Effector memory CD8-positive, alpha-beta T cell (primary cell): Measurements from ENCODE around the gene VPS37B.
"Not testable (repeated sequence)": the region's sequence is repeated elsewhere in the genome, so short reads cannot be mapped to it uniquely, and the experiment has no call there.

Experiments
- ATAC-seq: fragments of 150-1000 bp; cut with Tn5 transposase; replicated peaks from 2 replicates; pipeline ENCODE4 v1.10.0; 2021; ENCODE audit warnings: mild to moderate bottlenecking, moderate library complexity
- DNase-seq, 3 experiments: peaks; one replicate each; pipeline ENCODE4 v3.0.0; 2021
- H3K27ac Mint-ChIP-seq, 2 donors: one replicate each; pipeline ENCODE4 v1.8.0; 2022; ENCODE audit warnings: mild to moderate bottlenecking in 2 of 2, mixed read lengths in 2 of 2, moderate library complexity in 2 of 2
- H3K27me3 Mint-ChIP-seq, 2 donors: one replicate each; pipeline ENCODE4 v1.8.0; 2022; ENCODE audit warnings: mixed read lengths in 2 of 2
- H3K36me3 Mint-ChIP-seq: one replicate; pipeline ENCODE4 v1.8.0; 2022; ENCODE audit warnings: mild to moderate bottlenecking, moderate library complexity, mixed read lengths; ENCODE audit not compliant: insufficient read depth
- H3K4me1 Mint-ChIP-seq, 2 donors: one replicate each; pipeline ENCODE4 v1.8.0; 2022; ENCODE audit warnings: low read depth in 2 of 2, mixed read lengths in 2 of 2
- H3K4me3 Mint-ChIP-seq, 2 donors: one replicate each; pipeline ENCODE4 v1.8.0; 2022; ENCODE audit warnings: mild to moderate bottlenecking in 2 of 2, mixed read lengths in 2 of 2, moderate library complexity in 2 of 2
- H3K9me3 Mint-ChIP-seq, 2 donors: one replicate each; pipeline ENCODE4 v1.8.0; 2022; ENCODE audit warnings: mixed read lengths in 2 of 2

Gene VPS37B

GRCh38 chr12:122884091-122884826 lies 11.7 kb downstream of the VPS37B start:
- peaks cover 37% of the 10 kb centered on the region for H3K36me3 Mint-ChIP-seq
- no peaks in the 10 kb centered on the region for H3K9me3 Mint-ChIP-seq
- peaks cover 67 to 78% of the 10 kb centered on the region in 2 donors for H3K4me1 Mint-ChIP-seq
- peak overlapping the region; percentile 49 to 77 for H3K27ac Mint-ChIP-seq
- H3K4me3 Mint-ChIP-seq = peak overlapping the region in 1 of 2 donors; percentile 6
- ATAC-seq (no peak), DNase-seq (no peak)
- H3K27me3 Mint-ChIP-seq = no peaks in the 10 kb centered on the region

GRCh38 chr12:122882908-122883558 lies 12.9 kb downstream of the VPS37B start:
- Mint-ChIP-seq H3K27me3 (no peaks in the 10 kb centered on the region), H3K36me3 (peaks cover 30% of the 10 kb centered on the region), H3K4me1 (peaks cover 64 to 79% of the 10 kb centered on the region in 2 donors), H3K9me3 (no peaks in the 10 kb centered on the region), H3K4me3 (peak overlapping the region; percentile 16 to 21), H3K27ac (peak overlapping the region; percentile 70 to 77)
- no peak for DNase-seq
- ATAC-seq = no peak

GRCh38 chr12:122880668-122881067 lies 15.3 kb downstream of the VPS37B start:
- Mint-ChIP-seq H3K4me3 (peak overlapping the region in 1 of 2 donors; percentile 48), H3K27ac (peak overlapping the region; percentile 80 to 82), H3K27me3 (no peaks in the 10 kb centered on the region), H3K36me3 (peaks cover 50% of the 10 kb centered on the region), H3K9me3 (no peaks in the 10 kb centered on the region), H3K4me1 (peaks cover 69 to 82% of the 10 kb centered on the region in 2 donors)
- DNase-seq (no peak), ATAC-seq (peak; percentile 42)

- ATAC-seq (no peak), DNase-seq (no peak)
- Mint-ChIP-seq H3K4me3 (peak overlapping the region in 1 of 2 donors; percentile 48), H3K4me1 (peaks cover 69 to 86% of the 10 kb centered on the region in 2 donors), H3K36me3 (peaks cover 53% of the 10 kb centered on the region), H3K27ac (peak overlapping the region; percentile 80 to 82), H3K9me3 (no peaks in the 10 kb centered on the region), H3K27me3 (no peaks in the 10 kb centered on the region)
Measured at GRCh38 chr12:122880155-122880667, 15.7 kb downstream of the VPS37B start.

- no peak for ATAC-seq
- Mint-ChIP-seq H3K4me3 (peak overlapping the region; percentile 47 to 54), H3K36me3 (peaks cover 63% of the 10 kb centered on the region), H3K27ac (peak overlapping the region; percentile 80 to 82), H3K27me3 (no peaks in the 10 kb centered on the region), H3K4me1 (peaks cover 70 to 86% of the 10 kb centered on the region in 2 donors), H3K9me3 (no peaks in the 10 kb centered on the region)
- no peak for DNase-seq
Measured at GRCh38 chr12:122878780-122879612, 16.9 kb downstream of the VPS37B start.

- Mint-ChIP-seq H3K4me1 (peaks cover 76 to 85% of the 10 kb centered on the region in 2 donors), H3K36me3 (peaks cover 76% of the 10 kb centered on the region), H3K4me3 (no peak overlapping the region), H3K9me3 (no peaks in the 10 kb centered on the region), H3K27me3 (no peaks in the 10 kb centered on the region), H3K27ac (peak overlapping the region; percentile 28 to 42)
- no peak for DNase-seq
- no peak for ATAC-seq
Measured at GRCh38 chr12:122876731-122877130, 19.2 kb downstream of the VPS37B start.

- H3K4me3 Mint-ChIP-seq, H3K9me3 Mint-ChIP-seq, H3K27me3 Mint-ChIP-seq, ATAC-seq, DNase-seq: not testable (repeated sequence)
- Mint-ChIP-seq H3K36me3 (peaks cover 77% of the 10 kb centered on the region), H3K4me1 (peaks cover 77 to 86% of the 10 kb centered on the region in 2 donors), H3K27ac (peak overlapping the region in 1 of 2 donors; percentile 28)
Measured at GRCh38 chr12:122876281-122876680, 19.6 kb downstream of the VPS37B start.

- Mint-ChIP-seq H3K27ac (peak overlapping the region in 1 of 2 donors; percentile 17), H3K9me3 (no peaks in the 10 kb centered on the region), H3K4me1 (peaks cover 76 to 86% of the 10 kb centered on the region in 2 donors), H3K36me3 (peaks cover 76% of the 10 kb centered on the region), H3K4me3 (no peak overlapping the region), H3K27me3 (no peaks in the 10 kb centered on the region)
- DNase-seq (no peak), ATAC-seq (no peak)
Measured at GRCh38 chr12:122875590-122876220, 20.2 kb downstream of the VPS37B start.

GRCh38 chr12:122874081-122874480 lies 21.8 kb downstream of the VPS37B start:
- peak; percentile 20 for ATAC-seq
- Mint-ChIP-seq H3K4me3 (no peak overlapping the region), H3K36me3 (peaks cover 79% of the 10 kb centered on the region), H3K9me3 (no peaks in the 10 kb centered on the region), H3K27me3 (no peaks in the 10 kb centered on the region), H3K4me1 (peaks cover 66 to 82% of the 10 kb centered on the region in 2 donors), H3K27ac (peak overlapping the region; percentile 65 to 69)
- no peak for DNase-seq

- ATAC-seq (no peak), DNase-seq (no peak)
- Mint-ChIP-seq H3K27me3 (no peaks in the 10 kb centered on the region), H3K4me3 (no peak overlapping the region), H3K9me3 (no peaks in the 10 kb centered on the region), H3K36me3 (peaks cover 84% of the 10 kb centered on the region), H3K27ac (peak overlapping the region; percentile 65 to 69), H3K4me1 (peaks cover 65 to 78% of the 10 kb centered on the region in 2 donors)
Measured at GRCh38 chr12:122873540-122873939, 22.4 kb downstream of the VPS37B start.

- peaks cover 61 to 72% of the 10 kb centered on the region in 2 donors for H3K4me1 Mint-ChIP-seq
- H3K27ac Mint-ChIP-seq = peak overlapping the region; percentile 69 to 92
- ATAC-seq (no peak), DNase-seq (no peak)
- H3K36me3 Mint-ChIP-seq = peaks cover 86% of the 10 kb centered on the region
- H3K4me3 Mint-ChIP-seq = peak overlapping the region; percentile 8 to 29
- H3K9me3 Mint-ChIP-seq = no peaks in the 10 kb centered on the region
- no peaks in the 10 kb centered on the region for H3K27me3 Mint-ChIP-seq
Measured at GRCh38 chr12:122872815-122873361, 23.0 kb downstream of the VPS37B start.

- peak; percentile 77 for ATAC-seq
- Mint-ChIP-seq H3K27me3 (no peaks in the 10 kb centered on the region), H3K4me3 (peak overlapping the region; percentile 77 to 84), H3K4me1 (peaks cover 55 to 67% of the 10 kb centered on the region in 2 donors), H3K36me3 (peaks cover 87% of the 10 kb centered on the region), H3K9me3 (no peaks in the 10 kb centered on the region), H3K27ac (peak overlapping the region; percentile 69 to 92)
- DNase-seq = no peak
Measured at GRCh38 chr12:122871851-122872780, 23.8 kb downstream of the VPS37B start.
